SU-DHL-6 (cell line): ENCODE results near the gene HMMR.

Experiments used
- CTCF ChIP-seq: fragments of 200-600 bp; sonication (generic); IDR thresholded peaks from one replicate; pipeline ENCODE4 v1.5.1; 2017; ENCODE audit warnings: antibody characterized with exemption, mild to moderate bottlenecking, low read length, moderate library complexity; ENCODE audit not compliant: insufficient read depth, poor library complexity, severe bottlenecking
- EZH2phosphoT487 ChIP-seq: fragments of 200-600 bp; sonication (generic), shearing (Covaris generic); conservative IDR thresholded peaks from 2 replicates; pipeline ENCODE4 v1.6.1; 2018; ENCODE audit warnings: mild to moderate bottlenecking, antibody characterized with exemption, low read length, moderate library complexity, mixed read lengths

GRCh38 chr5:163496286-163496685 is 35.9 kb downstream of the HMMR start:
- no peak for TF ChIP-seq CTCF
- no peak for TF ChIP-seq EZH2phosphoT487
